IPS DF 19.7 (cell line): ENCODE data around the gene PHF10.
"Not testable (repeated sequence)": the region's sequence is repeated elsewhere in the genome, so short reads cannot be mapped to it uniquely, and the experiment has no call there.

Experiments
- DNase-seq: peaks from one replicate; pipeline ENCODE4 v3.0.0-alpha.2; 2013; ENCODE audit warnings: low read depth, low spot score

Gene PHF10

DNA sequence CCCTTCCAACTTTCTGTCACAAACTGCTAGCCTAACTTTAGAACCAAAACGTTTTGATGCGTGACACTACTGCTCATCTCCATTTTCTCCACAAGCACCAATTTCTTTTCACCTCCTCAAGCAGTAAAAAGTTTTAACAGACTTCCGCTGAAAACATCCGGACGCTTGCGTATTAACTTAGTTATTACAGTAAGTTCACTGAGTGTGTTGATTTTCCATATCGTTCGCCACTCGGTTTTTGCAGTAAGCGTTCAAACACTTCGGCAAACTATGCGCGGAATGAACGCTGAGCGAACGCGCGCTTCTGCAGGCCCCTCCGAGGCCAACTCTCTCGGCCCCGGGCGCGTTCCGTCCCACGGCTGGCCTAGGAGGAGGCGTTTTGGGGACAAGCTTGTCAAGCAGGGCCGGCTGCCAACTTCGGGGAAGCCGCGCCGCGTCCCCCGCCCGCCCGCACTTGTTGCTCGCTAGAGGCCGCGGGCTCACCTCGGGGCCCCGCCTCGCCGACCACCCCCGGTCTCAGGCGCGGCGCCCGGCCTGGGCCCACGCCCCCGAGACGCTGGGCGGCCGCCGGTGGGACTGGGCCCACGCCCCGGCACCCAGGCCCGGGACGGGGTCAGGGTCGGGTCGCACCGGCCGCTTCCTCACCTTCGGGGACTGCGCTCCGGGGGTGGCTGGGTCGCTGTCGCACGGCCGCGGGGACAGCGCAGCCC, 945 bp downstream of the PHF10 start:
- no peak for DNase-seq

DNA sequence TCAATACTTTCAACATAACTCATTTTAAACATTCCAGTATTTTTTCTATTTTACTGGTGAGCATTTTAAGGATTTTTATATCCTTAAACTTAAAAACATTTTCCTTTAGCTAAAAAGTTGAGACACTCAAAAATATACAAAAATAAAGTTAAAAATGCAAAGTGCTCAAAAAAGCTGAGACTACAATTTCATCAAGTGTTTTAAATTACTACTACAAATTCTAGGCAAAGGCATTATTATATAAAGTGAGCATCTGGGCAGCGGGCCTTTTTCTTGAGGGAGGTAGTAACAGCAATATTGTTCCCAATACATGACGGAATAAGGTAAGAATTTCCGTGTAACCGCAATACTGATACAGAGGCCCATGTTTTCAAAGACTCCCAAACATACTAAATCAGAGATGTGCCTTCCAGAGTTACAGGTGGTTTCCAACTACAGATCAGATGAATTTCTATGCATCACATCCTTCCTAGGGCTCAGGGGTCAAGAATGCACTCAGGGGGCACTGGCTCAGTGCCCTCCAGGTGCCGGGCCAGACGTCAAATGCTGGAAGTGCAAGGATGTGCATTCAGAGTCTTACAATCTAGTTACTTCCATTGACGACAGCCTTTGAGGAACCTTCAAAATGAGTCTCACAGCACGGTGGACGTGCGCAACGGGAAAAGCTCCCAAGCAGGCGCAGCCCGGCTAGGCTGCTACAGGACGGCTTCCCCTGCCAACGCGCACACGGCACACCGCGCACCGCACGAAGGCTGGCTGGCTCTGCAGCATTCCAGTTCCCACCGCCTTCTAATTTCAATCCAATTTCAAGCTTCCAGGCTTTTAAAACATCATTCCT, 1.7 kb downstream of the PHF10 start:
- DNase-seq = no peak

DNA sequence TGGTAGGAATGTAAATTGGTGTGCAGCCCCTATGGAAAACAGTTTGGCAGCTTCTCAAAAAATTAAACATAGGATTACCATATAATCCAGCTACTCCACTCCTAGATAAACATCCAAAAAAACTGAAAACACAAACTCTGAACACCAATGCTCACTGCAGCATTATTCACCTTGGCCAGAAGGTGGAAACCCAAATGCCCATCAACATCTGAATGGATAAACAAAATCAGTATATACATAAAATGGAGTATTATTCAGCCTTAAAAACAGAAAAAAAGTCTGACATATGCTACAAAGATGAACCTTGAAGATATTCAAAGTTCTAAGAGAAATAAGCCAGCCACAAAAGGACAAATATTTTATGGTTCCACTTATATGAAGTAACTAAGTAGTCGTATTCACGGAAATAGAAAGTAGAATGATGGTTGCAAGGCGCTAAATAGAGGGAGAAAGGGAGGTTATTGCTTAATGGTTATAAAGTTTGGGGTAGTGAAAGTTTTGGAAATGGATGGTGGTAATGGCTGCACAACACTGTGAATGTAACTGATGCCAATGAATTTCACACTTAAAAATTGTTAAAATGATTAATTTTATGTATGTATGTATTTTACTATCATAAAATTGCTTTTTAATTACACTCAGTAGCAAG, 4.0 kb downstream of the PHF10 start:
- no peak for DNase-seq

DNA sequence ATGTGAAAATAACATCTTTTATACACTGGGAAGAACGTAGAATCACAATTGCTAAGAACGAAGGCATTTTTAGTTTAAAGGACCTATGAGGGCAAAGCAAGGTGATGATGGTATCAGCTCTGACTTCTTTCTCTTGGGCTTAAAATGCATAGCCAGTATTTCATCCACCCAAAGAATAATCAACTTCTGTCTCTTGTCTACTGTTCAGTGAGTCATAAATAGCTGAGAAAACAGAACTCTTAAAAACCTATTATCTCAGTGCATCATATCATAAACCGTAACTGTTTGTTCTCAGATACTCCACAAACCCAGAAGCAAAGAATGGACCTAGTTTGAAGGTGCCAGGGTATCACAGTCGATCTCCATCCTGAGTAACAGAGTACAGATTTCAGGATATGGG, 5.2 kb downstream of the PHF10 start:
- DNase-seq = no peak

DNA sequence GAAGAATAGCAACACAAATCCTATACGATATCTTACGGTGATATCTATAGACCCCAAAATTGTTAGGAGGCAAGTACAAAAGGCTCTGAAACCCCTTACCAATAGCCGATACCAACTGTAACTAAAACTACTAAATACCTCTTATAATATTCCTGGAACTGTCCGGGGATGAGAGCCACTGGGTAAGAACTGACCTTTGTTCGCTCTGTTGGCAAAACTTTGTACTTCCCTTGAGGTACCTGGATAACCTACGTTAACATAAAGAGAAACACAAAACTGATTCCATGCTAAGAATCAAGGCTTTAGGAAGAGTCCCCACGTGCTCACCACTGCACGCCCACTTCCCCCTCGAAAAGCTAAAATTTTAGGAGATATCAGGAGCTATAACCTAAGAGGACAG, 9.7 kb downstream of the PHF10 start:
- DNase-seq = no peak

DNA sequence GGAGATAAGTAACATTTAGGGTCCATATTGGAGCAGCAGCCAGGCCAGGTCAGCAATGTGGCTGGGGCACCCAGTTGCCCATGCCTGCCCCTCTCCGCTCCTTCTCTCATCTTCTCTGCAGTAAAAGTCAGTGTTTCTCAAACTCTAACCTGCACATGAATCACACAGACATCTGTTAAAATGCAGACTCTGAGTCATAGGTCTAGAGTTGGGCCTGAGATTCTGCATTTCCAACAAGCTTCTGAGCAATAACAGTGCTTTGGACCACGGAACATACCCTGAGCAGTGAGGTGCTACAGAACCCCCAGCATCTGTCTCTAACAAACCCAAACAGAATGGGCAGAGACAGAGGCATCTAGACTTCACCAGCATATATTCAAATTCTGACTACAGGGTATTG, 10.1 kb downstream of the PHF10 start:
- DNase-seq = no peak

DNA sequence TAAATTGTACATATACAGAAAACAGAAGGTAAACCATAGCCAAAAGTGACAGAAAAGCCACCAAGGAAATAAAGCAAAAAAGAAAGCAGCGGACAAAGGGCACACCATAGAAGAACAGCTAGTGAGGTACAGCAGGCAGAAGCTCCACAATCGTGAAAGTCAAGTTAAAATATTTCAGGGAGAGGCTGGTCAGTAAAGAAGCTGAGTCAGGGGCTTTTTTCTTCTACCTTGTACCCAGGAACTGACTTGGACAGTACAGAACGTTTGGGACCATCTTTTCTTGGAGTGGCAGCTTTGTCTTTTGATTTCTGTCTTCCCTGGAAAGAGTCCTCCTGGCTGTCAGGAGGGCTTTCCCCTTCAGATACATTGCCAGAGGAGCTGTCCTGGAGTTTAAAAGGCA, 14.3 kb downstream of the PHF10 start:
- no peak for DNase-seq

DNA sequence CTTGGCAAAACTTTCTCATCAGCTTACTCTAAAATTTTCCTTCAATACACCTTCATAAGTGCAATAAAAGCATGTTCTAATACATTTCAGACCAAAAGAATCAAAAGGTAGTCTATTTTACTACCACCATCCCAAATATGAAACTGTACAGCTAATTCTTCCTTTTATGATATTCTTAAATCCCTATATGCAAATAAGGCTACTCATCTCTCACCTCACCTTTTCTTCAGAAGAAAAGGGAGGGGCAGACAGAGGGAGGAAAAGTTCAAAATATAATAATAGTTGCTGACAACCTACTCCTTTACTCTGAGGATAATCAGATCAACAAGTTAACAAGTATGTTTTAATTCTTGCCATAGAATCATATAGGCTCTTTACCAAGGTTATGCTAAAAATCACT, 15.0 kb downstream of the PHF10 start:
- no peak for DNase-seq

DNA sequence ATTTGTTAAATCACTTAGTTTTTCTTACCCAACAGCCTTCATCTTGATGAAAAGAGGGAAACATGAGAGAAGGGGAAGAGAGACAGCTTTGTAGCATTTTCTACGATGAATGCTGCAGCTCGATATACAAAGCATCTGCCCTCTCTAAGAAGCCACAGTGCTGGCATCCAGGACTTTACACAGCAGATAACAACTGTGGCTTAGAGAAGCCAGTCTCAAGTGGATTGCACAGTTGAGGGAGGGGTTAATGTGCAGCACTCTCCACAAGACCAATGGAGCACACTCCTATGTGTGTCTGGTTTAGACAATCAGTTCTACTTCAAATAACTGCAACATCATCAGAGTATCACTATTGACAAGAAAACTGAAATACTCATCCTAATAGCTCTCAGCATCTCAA, 16.5 kb downstream of the PHF10 start:
- DNase-seq = no peak

DNA sequence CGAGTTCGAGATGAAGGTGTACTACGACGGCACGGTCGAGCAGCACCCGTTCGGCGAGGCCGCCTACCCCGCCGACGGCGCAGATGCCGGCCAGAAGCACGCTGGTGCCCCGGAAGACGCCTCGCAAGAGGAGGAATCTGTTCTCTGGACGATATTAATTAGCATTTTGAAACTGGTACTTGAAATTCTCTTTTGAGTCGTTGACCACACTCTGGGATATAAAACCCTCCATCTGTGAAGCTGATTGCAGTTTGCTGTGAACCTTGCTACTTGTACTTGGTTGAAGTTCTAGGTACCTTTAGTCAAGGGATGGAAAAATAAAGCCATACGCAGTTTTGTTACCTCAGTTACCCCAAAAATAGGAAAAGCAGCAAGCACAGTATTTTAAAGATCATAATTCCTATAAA, 21.5 kb downstream of the PHF10 start:
- no peak for DNase-seq

DNA sequence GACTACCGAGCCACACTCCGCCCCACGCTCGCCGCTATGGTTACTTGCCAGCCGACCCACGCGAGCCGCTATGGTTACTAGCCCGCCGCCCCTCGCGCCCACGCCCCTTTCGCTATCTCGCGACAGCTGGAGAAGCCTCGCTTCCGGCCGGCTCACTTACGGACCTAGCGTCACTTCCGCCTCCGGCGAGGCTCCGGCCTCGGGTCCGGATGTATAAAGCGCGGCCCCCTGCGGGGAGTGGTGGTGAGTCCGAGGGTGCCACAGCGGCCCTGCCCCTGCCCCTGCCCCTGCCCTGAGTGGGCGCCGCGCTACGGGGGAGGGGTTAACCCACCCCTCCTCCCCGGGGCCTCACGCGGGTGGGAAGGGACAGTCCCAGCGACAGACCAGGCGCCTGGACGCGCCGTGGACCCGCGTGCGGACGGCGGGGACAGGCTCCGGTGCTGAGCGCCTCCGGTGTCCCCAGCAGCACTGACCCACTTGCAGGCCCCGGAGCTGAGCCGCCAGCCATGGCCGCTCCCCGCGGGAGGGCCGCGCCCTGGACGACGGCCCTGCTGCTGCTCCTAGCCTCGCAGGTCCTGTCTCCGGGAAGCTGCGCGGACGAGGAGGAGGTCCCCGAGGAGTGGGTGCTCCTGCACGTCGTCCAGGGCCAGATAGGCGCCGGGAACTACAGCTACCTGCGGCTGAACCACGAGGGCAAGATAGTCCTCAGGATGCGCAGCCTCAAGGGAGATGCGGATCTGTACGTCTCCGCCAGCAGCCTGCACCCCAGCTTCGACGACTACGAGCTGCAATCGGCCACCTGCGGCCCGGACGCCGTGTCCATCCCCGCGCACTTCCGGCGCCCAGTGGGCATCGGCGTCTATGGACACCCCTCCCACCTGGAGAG, 22.1 kb downstream of the PHF10 start, which contains the start of the genes C6orf120 and WDR27:
C6orf120 (plus strand) TSS at position 173 of the 886 bp plus-strand sequence; CDS start at position 507, 334 bp downstream.
WDR27 (minus strand) TSS at position 76 of the 886 bp plus-strand sequence. CDS start 13,024 bp downstream, outside the sequence.
- peak; percentile 89 for DNase-seq

DNA sequence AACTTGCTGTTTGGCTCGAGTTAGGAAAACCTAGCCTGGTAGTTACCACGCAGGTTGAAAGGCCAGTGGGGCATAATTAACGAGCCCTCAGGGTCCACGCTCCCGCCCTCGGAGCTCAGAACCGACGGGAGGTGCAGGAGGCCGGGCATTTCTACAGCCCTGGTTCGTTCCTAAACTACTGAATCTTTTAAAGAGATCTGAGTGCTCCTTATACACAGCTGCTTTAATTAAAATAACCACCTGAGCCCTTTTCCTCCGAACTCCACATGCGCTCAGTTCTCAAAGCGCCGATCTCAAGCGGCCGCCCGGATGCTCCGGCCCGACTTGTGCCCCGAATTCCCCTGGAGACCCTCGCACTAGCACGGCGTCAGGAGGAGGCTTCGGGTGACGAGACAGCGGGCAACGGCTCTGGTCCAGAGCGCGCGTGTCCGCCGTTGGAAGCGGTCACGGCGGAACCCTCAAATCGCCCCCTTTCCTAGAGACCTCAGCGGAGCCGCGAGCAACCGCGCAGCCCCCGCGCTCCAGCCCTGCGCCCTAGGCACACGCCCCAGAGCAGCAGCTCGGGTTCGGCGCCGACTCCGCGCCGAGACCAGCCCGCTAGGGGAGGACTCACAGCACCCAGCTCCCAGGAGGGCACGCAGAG, 22.9 kb downstream of the PHF10 start:
- no peak for DNase-seq

DNA sequence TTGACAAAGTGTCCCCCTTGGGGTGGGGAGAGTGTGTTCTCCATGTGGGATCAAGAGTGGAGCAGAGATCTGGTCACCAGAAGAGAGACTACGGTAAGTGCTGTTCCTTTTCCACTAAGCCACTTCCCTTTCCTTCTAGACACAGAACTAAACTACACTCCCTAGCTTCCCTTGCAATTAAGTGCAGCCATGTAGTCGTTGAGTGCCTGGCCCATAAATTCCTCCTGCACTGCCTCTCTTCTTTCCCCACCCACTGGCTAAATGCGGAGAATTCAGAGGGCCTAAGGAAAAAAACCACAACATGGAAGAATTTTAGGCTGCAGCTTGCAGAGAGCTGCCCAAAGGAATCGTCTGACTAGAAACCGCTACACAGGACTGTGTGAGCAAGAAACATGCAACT, 24.0 kb downstream of the PHF10 start:
- DNase-seq = no peak

DNA sequence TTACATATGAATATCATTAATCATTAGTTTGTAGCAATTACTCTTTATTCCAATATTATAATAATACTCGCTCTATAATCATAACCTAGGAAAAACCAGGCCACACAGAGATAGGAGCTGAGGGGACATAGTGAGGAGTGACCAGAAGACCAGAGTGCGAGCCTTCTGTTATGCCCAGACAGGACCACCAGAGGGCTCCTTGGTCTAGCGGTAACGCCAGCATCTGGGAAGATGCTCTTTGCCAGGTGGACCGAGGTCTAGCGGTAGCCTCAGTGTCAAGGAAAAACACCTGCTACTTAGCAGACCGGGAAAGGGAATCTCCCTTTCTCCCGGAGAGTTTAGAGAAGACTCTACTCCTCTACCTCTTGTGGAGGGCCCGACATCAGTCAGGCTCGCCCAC, 27.2 kb downstream of the PHF10 start:
- DNase-seq = not testable (repeated sequence)

DNA sequence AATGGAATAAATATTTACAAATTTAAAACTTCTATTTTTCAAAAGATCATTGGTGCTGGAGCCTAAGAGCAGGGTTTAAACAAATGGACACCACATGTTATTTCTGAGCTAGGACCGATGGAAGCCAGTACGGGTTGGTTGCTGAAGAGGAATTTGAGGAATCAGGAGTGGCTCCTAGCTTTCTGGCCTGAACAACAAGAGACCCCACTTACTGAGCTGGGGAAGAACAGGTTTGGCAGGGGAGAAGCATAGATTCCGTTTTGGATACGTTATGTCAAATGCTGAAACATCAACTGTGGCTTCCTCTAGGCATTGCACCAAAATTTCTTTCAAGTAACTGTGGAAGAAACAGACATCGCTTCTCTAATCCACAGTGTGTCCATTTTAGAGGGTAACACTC, 29.2 kb downstream of the PHF10 start:
- DNase-seq = no peak

DNA sequence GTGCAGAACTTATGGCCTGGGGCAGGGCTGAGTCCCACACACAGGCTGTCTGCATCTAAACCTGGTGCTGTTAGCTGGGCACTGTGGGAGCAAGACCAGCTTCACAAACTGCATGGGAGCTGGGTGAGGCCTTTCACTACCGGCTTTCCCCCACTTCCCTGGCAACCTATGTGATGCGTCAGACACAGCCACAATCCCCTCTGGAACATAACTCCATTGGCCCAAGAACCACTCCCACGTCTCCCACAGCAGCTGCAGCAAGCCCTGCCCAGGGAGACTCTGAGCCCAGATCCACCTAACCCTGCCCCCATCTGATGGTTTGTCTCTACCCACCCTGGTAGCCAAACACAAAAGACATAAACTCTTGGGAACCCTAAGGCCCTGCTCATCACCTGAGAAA, 31.8 kb downstream of the PHF10 start:
- DNase-seq = no peak

DNA sequence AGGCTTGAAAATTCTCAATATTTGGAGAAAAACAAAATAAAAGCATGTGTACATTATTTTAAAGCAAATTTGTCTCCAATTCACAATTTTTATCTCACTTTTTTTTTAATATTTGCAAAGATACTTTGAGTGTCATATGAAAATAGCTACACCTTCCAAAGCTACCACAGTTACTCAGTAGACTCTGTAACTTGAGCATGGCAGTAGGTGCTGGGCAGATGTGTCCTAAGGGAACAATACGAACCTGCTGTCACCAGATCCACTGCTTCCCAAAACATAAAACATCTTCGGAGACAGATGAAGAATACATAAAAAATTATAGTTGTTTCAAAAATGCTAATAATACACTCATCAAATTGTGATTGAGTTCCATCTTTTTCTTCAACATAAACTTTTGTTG, 33.0 kb downstream of the PHF10 start:
- no peak for DNase-seq

DNA sequence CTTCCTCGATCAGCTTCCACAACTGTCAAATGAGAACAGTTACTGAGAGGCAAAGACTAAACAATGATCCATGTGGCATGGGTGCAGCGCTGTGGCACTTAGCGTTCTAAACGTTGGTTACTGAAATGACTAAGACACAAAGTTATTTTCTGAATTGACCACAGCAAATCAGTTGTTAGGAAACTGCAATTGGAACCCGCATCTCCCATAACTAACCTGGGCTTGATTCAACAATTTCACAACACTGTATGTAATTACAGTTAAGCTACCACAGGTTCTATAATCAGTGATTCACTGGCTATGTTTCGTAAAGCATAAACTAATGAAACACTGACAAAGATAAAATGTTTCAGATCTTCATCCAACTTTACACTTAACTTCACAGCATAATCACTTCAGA, 35.0 kb downstream of the PHF10 start:
- DNase-seq = no peak

DNA sequence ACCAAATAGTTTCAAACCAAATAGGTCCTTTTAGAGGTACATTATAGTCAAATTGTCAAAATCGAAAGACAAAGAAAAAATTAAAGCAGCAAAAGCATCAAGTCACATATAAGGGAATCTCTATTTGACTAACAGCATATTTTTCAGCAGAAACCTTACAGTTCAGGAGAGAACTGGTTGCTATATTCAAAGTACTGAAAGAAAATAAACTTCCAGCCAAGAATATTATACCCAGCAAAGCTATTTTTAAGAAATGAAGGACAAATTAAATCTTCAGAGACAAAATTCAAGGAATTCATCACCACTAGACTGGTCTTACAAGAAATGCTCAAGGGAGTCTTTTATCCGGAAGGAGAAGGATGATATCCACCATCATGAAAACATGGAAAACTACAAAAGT, 38.4 kb downstream of the PHF10 start:
- DNase-seq = no peak

DNA sequence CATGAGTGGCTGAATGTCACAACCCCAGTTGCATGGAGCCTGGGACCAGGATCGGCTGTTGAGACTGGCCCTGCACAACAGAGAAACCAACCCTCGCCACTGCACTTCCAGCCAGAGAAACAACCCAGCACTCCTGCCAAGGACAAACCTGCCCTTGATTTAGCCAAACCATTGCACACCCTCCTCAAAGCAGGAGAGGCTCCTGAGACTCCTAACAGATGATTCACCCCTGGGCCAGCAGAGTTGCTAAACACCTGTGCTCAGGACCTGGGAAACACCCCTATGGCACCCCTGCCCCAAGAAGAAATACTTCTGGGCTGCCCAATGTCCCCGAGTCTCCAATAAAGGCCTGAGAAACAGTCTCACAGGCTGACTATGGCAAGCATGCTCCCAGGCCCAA, 40.2 kb downstream of the PHF10 start:
- DNase-seq = no peak

DNA sequence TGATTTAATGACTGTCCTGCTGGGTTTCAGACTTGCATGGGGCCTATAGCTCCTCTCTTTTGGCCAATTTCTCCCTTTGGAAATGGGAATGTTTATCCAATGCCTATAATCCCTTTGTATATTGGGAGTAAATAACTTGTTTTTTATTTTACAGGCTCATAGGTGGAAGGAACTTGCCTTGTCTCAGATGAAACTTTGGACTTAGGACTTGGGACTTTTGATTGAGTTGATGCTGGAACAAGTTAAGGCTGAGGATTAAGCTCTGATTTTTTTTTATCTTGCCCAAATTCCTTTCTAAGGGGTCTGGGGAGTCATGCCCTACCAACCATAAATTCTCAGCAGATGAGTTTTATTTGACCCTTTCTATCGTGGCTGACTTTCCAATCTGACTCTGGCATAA, 46.0 kb downstream of the PHF10 start:
- DNase-seq = no peak
